HFF-Myc (cell line): ENCODE data around the gene CETP.

Source experiments
- DNase-seq: peaks from one replicate; pipeline ENCODE4 v3.0.0-alpha.2; 2011; ENCODE audit warnings: low read depth; ENCODE audit errors: extremely low read depth
- H3K4me3 ChIP-seq: replicated peaks from 2 replicates; pipeline ENCODE4 v1.5.1; 2011; ENCODE audit warnings: low read depth, mild to moderate bottlenecking, control low read depth, low read length
- CTCF ChIP-seq: IDR thresholded peaks from 2 replicates; pipeline ENCODE4 v1.5.1; 2012; ENCODE audit warnings: mild to moderate bottlenecking, low read depth, low read length, control low read depth; ENCODE audit errors: missing control alignments

The CETP gene

GRCh38 chr16:56975714-56976113 lies 14.0 kb downstream of the CETP start:
- H3K4me3 ChIP-seq = no peak overlapping the region
- no peak for DNase-seq
- no peak for TF ChIP-seq CTCF

- H3K4me3 ChIP-seq = no peak overlapping the region
- no peak for DNase-seq
- no peak for TF ChIP-seq CTCF
Measured at GRCh38 chr16:56977216-56977615, 15.5 kb downstream of the CETP start.

GRCh38 chr16:56977823-56978430 lies 16.2 kb downstream of the CETP start:
- no peak for DNase-seq
- H3K4me3 ChIP-seq = no peak overlapping the region
- TF ChIP-seq CTCF = no peak

GRCh38 chr16:56980201-56980535 lies 18.4 kb downstream of the CETP start:
- no peak overlapping the region for H3K4me3 ChIP-seq
- no peak for DNase-seq
- no peak for TF ChIP-seq CTCF

GRCh38 chr16:56980792-56981724 lies 19.3 kb downstream of the CETP start:
- TF ChIP-seq CTCF = no peak

GRCh38 chr16:56981729-56982271 lies 20.1 kb downstream of the CETP start:
- DNase-seq = no peak
- no peak for TF ChIP-seq CTCF
- no peak overlapping the region for H3K4me3 ChIP-seq

More at GRCh38 chr16:56980792-56981724, 19.3 kb downstream of the CETP start:
- H3K4me3 ChIP-seq = no peak overlapping the region
- DNase-seq = no peak
